ENCODE results near the gene CCDC167.

DNA sequence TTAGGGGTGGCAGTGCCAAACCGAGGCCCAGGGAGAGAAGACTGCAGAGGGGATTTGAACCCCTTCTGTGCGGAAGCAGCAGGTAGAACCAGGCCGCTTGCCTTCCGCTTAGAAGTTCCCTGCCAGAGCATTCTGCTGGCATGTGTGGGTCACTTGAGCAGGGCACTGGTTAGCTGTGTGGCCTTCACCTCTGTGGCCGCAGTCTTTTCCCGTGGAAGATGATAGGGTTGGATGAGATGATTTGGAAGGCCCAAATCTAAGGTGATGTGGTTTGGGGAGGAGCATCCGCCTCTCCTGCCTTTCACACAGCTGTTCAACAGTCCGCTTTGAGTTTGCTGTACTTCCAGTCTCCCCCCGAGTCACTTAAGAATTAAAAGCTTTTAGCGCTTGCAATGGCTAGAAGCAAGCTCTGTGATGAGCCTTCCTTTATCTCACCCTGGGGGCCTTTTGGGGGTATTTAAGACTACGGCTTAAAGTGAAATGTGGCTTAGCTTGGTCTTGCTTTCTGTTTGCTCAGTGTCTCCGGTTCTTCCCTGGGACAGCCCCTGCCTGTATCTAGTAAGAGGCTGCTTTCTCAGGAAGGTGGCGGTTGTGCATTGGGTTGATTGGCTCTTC lies 65.9 kb downstream of the CCDC167 start:
- TF ChIP-seq, protein P1, sequence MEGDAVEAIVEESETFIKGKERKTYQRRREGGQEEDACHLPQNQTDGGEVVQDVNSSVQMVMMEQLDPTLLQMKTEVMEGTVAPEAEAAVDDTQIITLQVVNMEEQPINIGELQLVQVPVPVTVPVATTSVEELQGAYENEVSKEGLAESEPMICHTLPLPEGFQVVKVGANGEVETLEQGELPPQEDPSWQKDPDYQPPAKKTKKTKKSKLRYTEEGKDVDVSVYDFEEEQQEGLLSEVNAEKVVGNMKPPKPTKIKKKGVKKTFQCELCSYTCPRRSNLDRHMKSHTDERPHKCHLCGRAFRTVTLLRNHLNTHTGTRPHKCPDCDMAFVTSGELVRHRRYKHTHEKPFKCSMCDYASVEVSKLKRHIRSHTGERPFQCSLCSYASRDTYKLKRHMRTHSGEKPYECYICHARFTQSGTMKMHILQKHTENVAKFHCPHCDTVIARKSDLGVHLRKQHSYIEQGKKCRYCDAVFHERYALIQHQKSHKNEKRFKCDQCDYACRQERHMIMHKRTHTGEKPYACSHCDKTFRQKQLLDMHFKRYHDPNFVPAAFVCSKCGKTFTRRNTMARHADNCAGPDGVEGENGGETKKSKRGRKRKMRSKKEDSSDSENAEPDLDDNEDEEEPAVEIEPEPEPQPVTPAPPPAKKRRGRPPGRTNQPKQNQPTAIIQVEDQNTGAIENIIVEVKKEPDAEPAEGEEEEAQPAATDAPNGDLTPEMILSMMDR (IDR thresholded peaks at IDR 0.05): no peak
- no peak for TF ChIP-seq ZFX (IDR thresholded peaks at IDR 0.05; ENCODE audit: borderline replicate concordance)
